NCI-H526 treated with DMSO at 0.1 percent for 48 hours (cell line): Measurements from ENCODE around the gene ITGA2.
"Not testable (repeated sequence)": the region's sequence is repeated elsewhere in the genome, so short reads cannot be mapped to it uniquely, and the experiment has no call there.

Source experiments
- DNase-seq: peaks from one replicate; lab custom pipeline; 2025; lab: John Stamatoyannopoulos, UW

Gene ITGA2

GRCh38 chr5:53100606-53101005, 111.5 kb downstream of the ITGA2 start:
- DNase-seq: no peak

GRCh38 chr5:53105611-53106300, 116.6 kb downstream of the ITGA2 start:
- DNase-seq: no peak

- peak; percentile 56 for DNase-seq
These were observed 119.9 kb downstream of the ITGA2 start for GRCh38 chr5:53109056-53109442.

- peak; percentile 61 for DNase-seq
These were observed 120.4 kb downstream of the ITGA2 start, which contains the start of gene MOCS2 for GRCh38 chr5:53109443-53110127. Gene MOCS2, minus strand, starts transcription at chr5:53109757. Its CDS starts 2,583 bp downstream, at chr5:53107174.

GRCh38 chr5:53110156-53110555, 121.0 kb downstream of the ITGA2 start:
- no peak for DNase-seq

- DNase-seq: no peak
These were observed 122.0 kb downstream of the ITGA2 start for GRCh38 chr5:53111139-53111538.

GRCh38 chr5:53112307-53112706, 123.2 kb downstream of the ITGA2 start:
- DNase-seq: not testable (repeated sequence)

GRCh38 chr5:53112909-53113308, 123.8 kb downstream of the ITGA2 start:
- no peak for DNase-seq

GRCh38 chr5:53113947-53114346, 124.8 kb downstream of the ITGA2 start:
- no peak for DNase-seq

GRCh38 chr5:53114988-53115387, 125.8 kb downstream of the ITGA2 start:
- no peak for DNase-seq

GRCh38 chr5:53116597-53116996, 127.4 kb downstream of the ITGA2 start:
- no peak for DNase-seq

- DNase-seq: no peak
These were observed 129.7 kb downstream of the ITGA2 start for GRCh38 chr5:53118879-53119278.

GRCh38 chr5:53120165-53120564, 131.0 kb downstream of the ITGA2 start:
- no peak for DNase-seq

- DNase-seq: no peak
These were observed 134.6 kb downstream of the ITGA2 start for GRCh38 chr5:53123702-53124101.

- DNase-seq: no peak
These were observed 137.4 kb downstream of the ITGA2 start for GRCh38 chr5:53126521-53126920.

GRCh38 chr5:53127107-53127506, 138.0 kb downstream of the ITGA2 start:
- no peak for DNase-seq

GRCh38 chr5:53128481-53128880, 139.3 kb downstream of the ITGA2 start:
- no peak for DNase-seq

- no peak for DNase-seq
These were observed 141.1 kb downstream of the ITGA2 start for GRCh38 chr5:53130266-53130665.

GRCh38 chr5:53133020-53133419, 143.9 kb downstream of the ITGA2 start:
- no peak for DNase-seq
